Measurements from ENCODE around the gene ZP4. TPM values are rescaled to one million over a fixed set of nuclear protein-coding genes. Genes with fewer than 3 reads are reported as not detected.

The ZP4 gene
- total and polyA plus RNA-seq, 2 of the 4 experiments (the other 2 are of a cell fraction) = not detected

DNA sequence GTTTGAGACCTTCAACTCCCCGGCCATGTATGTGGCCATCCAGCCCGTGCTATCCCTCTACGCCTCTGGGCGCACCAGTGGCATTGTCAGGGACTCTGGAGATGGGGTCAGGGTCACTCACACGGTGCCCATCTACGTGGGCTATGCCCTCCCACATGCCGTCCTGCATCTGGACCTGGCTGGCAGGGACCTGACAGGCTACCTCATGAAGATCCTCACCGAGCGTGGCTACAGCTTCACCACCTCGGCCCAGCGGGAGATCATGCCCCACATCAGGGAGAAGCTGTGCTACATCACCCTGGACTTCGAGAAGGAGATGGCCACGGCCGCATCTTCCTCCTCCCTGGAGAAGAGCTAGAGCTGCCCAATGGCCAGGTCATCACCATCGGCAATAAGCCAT lies 36.5 kb upstream of the ZP4 start:
- ChIA-PET POLR2A (ENCODE audit: unreplicated experiment) (no interaction called here), CTCF (interaction anchor here (0.6 to 0.7 kb wide), 2 partner anchors 69 to 347 kb away, joined by 3 read pairs; no protein-coding TSS in a partner anchor)
- Histone ChIP-seq H3K23ac (ENCODE audit: low read depth, low read length) (no peak overlapping the region), H4K20me1 (ENCODE audit: insufficient read depth, low read length) (no peaks in the 10 kb centered on the region), H3K27ac (ENCODE audit: insufficient read depth, low read length) (no peak overlapping the region), H3K9ac (ENCODE audit: low read depth, low read length) (no peak overlapping the region), H3K9me3 (ENCODE audit: control insufficient read depth, insufficient read depth, low read length) (peaks cover 4% of the 10 kb centered on the region; the same call in 1 of the 2 replicates), H4K91ac (ENCODE audit: insufficient read depth, low read depth, low read length) (no peak overlapping the region), H3K36me3 (ENCODE audit: control insufficient read depth, insufficient read depth, low read length) (no peaks in the 10 kb centered on the region), H3K27me3 (ENCODE audit: control insufficient read depth, insufficient read depth, low read length) (no peaks in the 10 kb centered on the region), H3K56ac (ENCODE audit: extremely low read depth, insufficient read depth, low read length) (no peak overlapping the region), H2BK5ac (ENCODE audit: low read depth, low read length, poor library complexity, severe bottlenecking) (no peak overlapping the region), H3K4me2 (ENCODE audit: low read depth, low read length) (no peak overlapping the region), H2AFZ (replicated peaks; ENCODE audit: low read length, poor library complexity) (no peak overlapping the region), H3K14ac (replicated peaks; ENCODE audit: low read depth, low read length) (no peak overlapping the region), H3K18ac (ENCODE audit: low read depth, low read length) (no peak overlapping the region), H3K4ac (ENCODE audit: low read depth, low read length) (no peak overlapping the region), H4K8ac (ENCODE audit: low read depth in 2 of 2, low read length in 2 of 2) (no peak overlapping the region), H2BK120ac (ENCODE audit: low read depth, low read length) (no peak overlapping the region), H2BK20ac (ENCODE audit: low read depth, low read length) (no peak overlapping the region), H2AK9ac (replicated peaks; ENCODE audit: low read depth, low read length, poor library complexity) (no peak overlapping the region), H3K4me1 (ENCODE audit: control insufficient read depth, insufficient read depth, low read length) (no peaks in the 10 kb centered on the region), H4K5ac (ENCODE audit: low read depth, low read length) (no peak overlapping the region), H2BK15ac (ENCODE audit: low read depth, low read length) (no peak overlapping the region), H3K9me1 (ENCODE audit: insufficient read depth, low read length) (no peaks in the 10 kb centered on the region), H3K4me3 (ENCODE audit: insufficient read depth, low read depth, low read length) (no peak overlapping the region), H2AK5ac (ENCODE audit: low read depth, low read length) (no peak overlapping the region), H3K79me1 (ENCODE audit: low read depth in 1 of 2, low read length in 2 of 2) (no peaks in the 10 kb centered on the region)
- dilution Hi-C loops (cut with HindIII; ENCODE audit: low sequenced_read_pairs, unreplicated experiment) = no loop called here
- no peak for DNase-seq
- intact Hi-C loops (cut with micrococcal nuclease) = no loop called here
- 63% methylated on average over 7 of the region's 15 CpGs; no CpG with 5 or more reads in 1 of the 2 experiments for WGBS, 2 experiments (ENCODE audit: extremely low coverage in 2 of 2, insufficient read length in 1 of 2)
- in situ Hi-C loops (cut with MboI; ENCODE audit: low sequenced_read_pairs) = no loop called here
- no peak for ATAC-seq (ENCODE audit: low read depth)
- no TSS peak for BruUV-seq (replicated peaks)
- no peak for TF ChIP-seq MAFK (IDR thresholded peaks at IDR 0.05; ENCODE audit: low read depth, low read length)

Data from IMR-90 (cell line).